K562 (cell line): ENCODE results near the gene FGFBP3. TPM values are rescaled to one million over a fixed set of nuclear protein-coding genes. Genes with fewer than 3 reads are reported as not detected.

Source experiments
- ATAC-seq: fragments of 200-7000 bp; cut with Tn5 transposase; 3 replicates; pipeline ENCODE4 v1.9.1; 2020; ENCODE audit warnings: moderate library complexity
- BruUV-seq: library from RNA; stranded (reverse); fragments of 400-500 nt; replicated peaks from 2 replicates; lab custom pipeline; 2021; lab: Mats Ljungman, UMichigan
- CTCF ChIA-PET: fragments of 300-600 bp; formaldehyde crosslinking; extraction: SDS; loops from one replicate; lab custom pipeline; 2021; ENCODE audit warnings: low intra/inter-chr PET ratio; lab: Yijun Ruan, JAX
- POLR2A ChIA-PET: fragments of 300-600, 350-650 bp; sonication (Branson Sonifier 250); formaldehyde crosslinking; extraction: SDS; loops from one replicate; lab custom pipeline; 2021; ENCODE audit warnings: antibody characterized with exemption, inconsistent platforms; lab: Yijun Ruan, JAX
- DNase-seq, 4 experiments: peaks; one replicate each; pipeline versions ENCODE4 v3.0.0 to v3.0.0-alpha.2; 2011 to 2018; ENCODE audit warnings: low spot score in 3 of 4, mixed read lengths in 3 of 4; ENCODE audit errors: extremely low read depth in 1 of 4
- FAIRE-seq: peaks from 2 replicates; lab custom pipeline; 2011; peaks lifted over from hg19 to GRCh38; lab: Jason Lieb, UNC
- H2AFZ ChIP-seq: 2 replicates; pipeline ENCODE4 v1.6.0; 2011; ENCODE audit warnings: low read depth, low read length, control low read depth, inconsistent platforms
- H3K27ac ChIP-seq: fragments of 200-600 bp; 3 replicates; pipeline ENCODE4 v1.8.0; 2011; ENCODE audit warnings: low read depth, mild to moderate bottlenecking, control low read depth, inconsistent platforms, low read length, moderate library complexity, mixed read lengths; ENCODE audit errors: extremely low read depth
- H3K27me3 ChIP-seq, 2 experiments: fragments of 300-600 bp in 1 of 2; 2 replicates in 1 of 2; 3 replicates in 1 of 2; pipeline versions ENCODE4 v1.6.0 to v1.8.0; 2011; ENCODE audit warnings: inconsistent platforms in 2 of 2, low read length in 2 of 2, mild to moderate bottlenecking in 1 of 2, mixed read lengths in 1 of 2, moderate library complexity in 1 of 2; ENCODE audit not compliant: control insufficient read depth in 2 of 2, insufficient read depth in 2 of 2
- H3K36me3 ChIP-seq: fragments of 300-600 bp; 3 replicates; pipeline ENCODE4 v1.8.0; 2011; ENCODE audit warnings: mild to moderate bottlenecking, low read length, inconsistent platforms; ENCODE audit not compliant: control insufficient read depth, insufficient read depth
- H3K4me1 ChIP-seq, 2 experiments: fragments of 200-600 bp in 1 of 2; replicated peaks in 1 of 2; 2 replicates in 1 of 2; 3 replicates in 1 of 2; pipeline versions ENCODE4 v1.5.1 to v1.8.0; 2011; ENCODE audit warnings: inconsistent platforms in 2 of 2, low read length in 2 of 2, mild to moderate bottlenecking in 1 of 2, mixed read lengths in 1 of 2, moderate library complexity in 1 of 2; ENCODE audit not compliant: control insufficient read depth in 2 of 2, insufficient read depth in 2 of 2
- H3K4me2 ChIP-seq: 2 replicates; pipeline ENCODE4 v1.6.1; 2011; ENCODE audit warnings: low read length, control low read depth, inconsistent platforms, mixed read lengths; ENCODE audit not compliant: insufficient read depth
- H3K4me3 ChIP-seq: fragments of 200-600 bp; sonication (generic), shearing (Covaris generic); 2 replicates; pipeline ENCODE4 v1.5.1; 2016; ENCODE audit warnings: control low read depth, inconsistent platforms
- H3K79me2 ChIP-seq: fragments of 200-600 bp; 3 replicates; pipeline ENCODE4 v1.8.0; 2011; ENCODE audit warnings: low read length, inconsistent platforms; ENCODE audit not compliant: control insufficient read depth, insufficient read depth
- H3K9ac ChIP-seq, 2 experiments: 2 replicates each; pipeline versions ENCODE4 v1.6.0 to v1.6.1; 2011; ENCODE audit warnings: low read depth in 2 of 2, low read length in 2 of 2, control low read depth in 1 of 2, inconsistent platforms in 1 of 2, mild to moderate bottlenecking in 1 of 2, mixed read lengths in 1 of 2; ENCODE audit not compliant: insufficient read depth in 1 of 2
- H3K9me1 ChIP-seq: one replicate; pipeline ENCODE4 v1.6.0; 2011; ENCODE audit warnings: inconsistent platforms, mild to moderate bottlenecking, low read length, moderate library complexity; ENCODE audit not compliant: control insufficient read depth, insufficient read depth
- H3K9me3 ChIP-seq: replicated peaks from 2 replicates; pipeline ENCODE4 v1.5.1; 2011; ENCODE audit warnings: low read depth, low read length, inconsistent platforms; ENCODE audit not compliant: control insufficient read depth, insufficient read depth
- H4K20me1 ChIP-seq: replicated peaks from 2 replicates; pipeline ENCODE4 v1.6.1; 2011; ENCODE audit warnings: low read length, inconsistent platforms, mixed read lengths; ENCODE audit not compliant: control insufficient read depth, insufficient read depth
- HEY1 ChIP-seq: fragments of 250-450 bp; sonication (Bioruptor Pico); IDR thresholded peaks from 2 replicates; pipeline ENCODE4 v1.5.0; 2020; ENCODE audit warnings: mild to moderate bottlenecking, moderate library complexity, borderline replicate concordance
- KHSRP ChIP-seq: fragments of 450-650 bp; IDR thresholded peaks from 2 replicates; pipeline ENCODE4 v1.6.1; 2017
- KLF16 ChIP-seq: IDR thresholded peaks from 2 replicates; pipeline ENCODE4 v1.6.1; 2016; ENCODE audit warnings: antibody characterized with exemption
- MAFK ChIP-seq: IDR thresholded peaks from 2 replicates; pipeline ENCODE4 v1.6.1; 2011; ENCODE audit warnings: low read length, improper control_type of control experiment
- NUFIP1 ChIP-seq: fragments of 450-650 bp; IDR thresholded peaks from 2 replicates; pipeline ENCODE4 v1.6.1; 2018; ENCODE audit not compliant: partially characterized antibody
- TBP ChIP-seq: optimal IDR thresholded peaks from 2 replicates; pipeline ENCODE3; 2011; ENCODE audit warnings: low read depth, low read length, improper control_type of control experiment
- WGBS: fragments of 100-300 bp; shearing (Covaris generic); methylation state at CpG from one replicate; pipeline ENCODE4 v1.1.6; 2016; ENCODE audit warnings: low coverage, mixed read lengths; ENCODE audit not compliant: insufficient coverage; ENCODE audit errors: missing lambda C conversion rate; 5-methylcytosine and 5-hydroxymethylcytosine counted together
- in situ Hi-C: fragments of 300-500 bp; cut with MboI; formaldehyde crosslinking; loops from 4 replicates; pipeline ENCODE4 v1.15.0; 2018; ENCODE audit warnings: inconsistent platforms, mixed read lengths
- intact Hi-C: fragments of 100-400 bp; cut with micrococcal nuclease; formaldehyde crosslinking; loops from 2 replicates; pipeline ENCODE4 v1.14.2; 2022
- polyA plus RNA-seq, 8 experiments: library from polyadenylated mRNA; depleted of rRNA in 4 of 8; stranded (reverse) in 5 of 8; unstranded in 3 of 8; fragments of >200 nt; fragmentation: Nextera tagmentation in 2 of 8; fragmentation: Illumina TruSeq in 1 of 8; extraction: Ambion mirVana in 2 of 8; extraction: Trizol in 1 of 8; gene quantifications; 2 replicates each; pipeline versions ENCODE4 v1.2.1 to v1.2.3, GENCODE V29; 2011 to 2014; ENCODE audit warnings: inconsistent platforms in 1 of 8, missing spikeins in 1 of 8
- total RNA-seq, 7 experiments: library from RNA; depleted of rRNA in 6 of 7; stranded (reverse); fragments of >200 nt in 6 of 7; fragmentation: Illumina TruSeq in 2 of 7; extraction: Trizol in 2 of 7; gene quantifications; 2 replicates each; pipeline versions ENCODE4 v1.2.1 to v1.2.3, GENCODE V29; 2011 to 2021; ENCODE audit warnings: low replicate concordance in 1 of 7
- TF ChIP-seq, protein P1 (sequence below): fragments of 450-650 bp; IDR thresholded peaks from 2 replicates; pipeline ENCODE4 v1.6.1; 2016; ENCODE audit warnings: borderline replicate concordance
- TF ChIP-seq, protein P2 (sequence below), 2 experiments: fragments of 450-650 bp; conservative IDR thresholded peaks; 2 replicates each; pipeline ENCODE4 v1.6.1; 2017; ENCODE audit warnings: mild to moderate bottlenecking in 2 of 2, moderate library complexity in 2 of 2

Gene FGFBP3
- total and polyA plus RNA-seq, 9 of the 15 experiments (the other 6 are each of a cell fraction or from before 2014, with no cell fraction given), result 0.58 to 3.0 (median 1.5) TPM

DNA sequence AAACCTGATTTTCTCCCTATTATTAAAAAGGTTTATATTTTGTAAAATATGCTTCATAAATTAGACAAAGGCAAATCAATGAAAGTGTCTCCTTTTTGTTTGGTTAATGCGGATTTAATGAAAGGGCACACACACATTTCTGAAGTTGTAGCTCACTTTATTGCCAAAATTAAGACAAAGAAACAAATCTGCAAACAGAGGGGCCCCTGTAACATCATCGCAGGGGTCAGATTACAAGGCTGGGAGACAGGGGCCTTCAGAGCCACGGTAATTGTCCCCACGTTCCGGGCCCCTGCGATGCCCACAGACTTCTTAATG is 22.4 kb downstream of the FGFBP3 start:
- Histone ChIP-seq H3K36me3 (no peaks in the 10 kb centered on the region), H3K27me3 (no peaks in the 10 kb centered on the region), H3K9me3 (no peaks in the 10 kb centered on the region), H3K9me1 (no peaks in the 10 kb centered on the region), H3K79me2 (no peaks in the 10 kb centered on the region), H4K20me1 (no peaks in the 10 kb centered on the region), H2AFZ (no peak overlapping the region), H3K4me2 (no peak overlapping the region), H3K9ac (no peak overlapping the region), H3K27ac (no peak overlapping the region), H3K4me3 (no peak overlapping the region), H3K4me1 (peaks cover 0 to 5% of the 10 kb centered on the region in 2 experiments; a peak in 2 of 5 replicates)
- ATAC-seq (no peak), DNase-seq (no peak), FAIRE-seq (no peak)
- TF ChIP-seq, protein P1, sequence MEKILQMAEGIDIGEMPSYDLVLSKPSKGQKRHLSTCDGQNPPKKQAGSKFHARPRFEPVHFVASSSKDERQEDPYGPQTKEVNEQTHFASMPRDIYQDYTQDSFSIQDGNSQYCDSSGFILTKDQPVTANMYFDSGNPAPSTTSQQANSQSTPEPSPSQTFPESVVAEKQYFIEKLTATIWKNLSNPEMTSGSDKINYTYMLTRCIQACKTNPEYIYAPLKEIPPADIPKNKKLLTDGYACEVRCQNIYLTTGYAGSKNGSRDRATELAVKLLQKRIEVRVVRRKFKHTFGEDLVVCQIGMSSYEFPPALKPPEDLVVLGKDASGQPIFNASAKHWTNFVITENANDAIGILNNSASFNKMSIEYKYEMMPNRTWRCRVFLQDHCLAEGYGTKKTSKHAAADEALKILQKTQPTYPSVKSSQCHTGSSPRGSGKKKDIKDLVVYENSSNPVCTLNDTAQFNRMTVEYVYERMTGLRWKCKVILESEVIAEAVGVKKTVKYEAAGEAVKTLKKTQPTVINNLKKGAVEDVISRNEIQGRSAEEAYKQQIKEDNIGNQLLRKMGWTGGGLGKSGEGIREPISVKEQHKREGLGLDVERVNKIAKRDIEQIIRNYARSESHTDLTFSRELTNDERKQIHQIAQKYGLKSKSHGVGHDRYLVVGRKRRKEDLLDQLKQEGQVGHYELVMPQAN, result no peak
- no peak for TF ChIP-seq MAFK
- TF ChIP-seq KHSRP, result no peak
- no peak for TF ChIP-seq TBP
- TF ChIP-seq, protein P2, sequence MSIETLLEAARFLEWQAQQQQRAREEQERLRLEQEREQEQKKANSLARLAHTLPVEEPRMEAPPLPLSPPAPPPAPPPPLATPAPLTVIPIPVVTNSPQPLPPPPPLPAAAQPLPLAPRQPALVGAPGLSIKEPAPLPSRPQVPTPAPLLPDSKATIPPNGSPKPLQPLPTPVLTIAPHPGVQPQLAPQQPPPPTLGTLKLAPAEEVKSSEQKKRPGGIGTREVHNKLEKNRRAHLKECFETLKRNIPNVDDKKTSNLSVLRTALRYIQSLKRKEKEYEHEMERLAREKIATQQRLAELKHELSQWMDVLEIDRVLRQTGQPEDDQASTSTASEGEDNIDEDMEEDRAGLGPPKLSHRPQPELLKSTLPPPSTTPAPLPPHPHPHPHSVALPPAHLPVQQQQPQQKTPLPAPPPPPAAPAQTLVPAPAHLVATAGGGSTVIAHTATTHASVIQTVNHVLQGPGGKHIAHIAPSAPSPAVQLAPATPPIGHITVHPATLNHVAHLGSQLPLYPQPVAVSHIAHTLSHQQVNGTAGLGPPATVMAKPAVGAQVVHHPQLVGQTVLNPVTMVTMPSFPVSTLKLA (conservative IDR thresholded peaks at IDR 0.05), result no peak
- TF ChIP-seq NUFIP1, result no peak
- TF ChIP-seq HEY1 (CRISPR knock-in tag), result no peak
- TF ChIP-seq KLF16, result no peak
- BruUV-seq, result no TSS peak
- intact Hi-C loops (no loop called here), in situ Hi-C loops (no loop called here)
- WGBS, result 26% methylated on average over 6 of the region's 6 CpGs
- ChIA-PET POLR2A (no interaction called here), CTCF (no interaction called here)
